HepG2 (cell line): ENCODE measurements around the gene RAB11FIP5. TPM values are rescaled to one million over a fixed set of nuclear protein-coding genes. Genes with fewer than 3 reads are reported as not detected.

Experiments
- BCL3 ChIP-seq: sonication (generic); formaldehyde crosslinking; IDR thresholded peaks from 2 replicates; pipeline ENCODE4 v1.5.1; 2020; ENCODE audit warnings: mild to moderate bottlenecking, missing genetic modification reagents, moderate library complexity
- CREB1 ChIP-seq, 2 experiments: fragments of 450-650 bp in 1 of 2; IDR thresholded peaks; 2 replicates each; pipeline ENCODE4 v1.6.1; 2016 to 2017; ENCODE audit warnings: control low read depth in 1 of 2, mild to moderate bottlenecking in 1 of 2, missing compliant biosample characterization in 1 of 2, missing genetic modification characterization in 1 of 2
- ELF3 ChIP-seq: IDR thresholded peaks from 2 replicates; pipeline ENCODE4 v1.6.1; 2016; ENCODE audit warnings: missing genetic modification reagents, missing compliant biosample characterization
- GABPB1 ChIP-seq: IDR thresholded peaks from 2 replicates; pipeline ENCODE4 v1.6.1; 2016; ENCODE audit warnings: mild to moderate bottlenecking, missing genetic modification reagents, moderate library complexity, missing compliant biosample characterization
- GTF2F1 ChIP-seq: fragments of 150-350 bp; IDR thresholded peaks from 2 replicates; pipeline ENCODE4 v1.6.1; 2014; ENCODE audit warnings: low read length
- KAT2B ChIP-seq: fragments of 150-350 bp; IDR thresholded peaks from 2 replicates; pipeline ENCODE4 v1.6.1; 2014; ENCODE audit warnings: low read depth, low read length, borderline replicate concordance
- KLF9 ChIP-seq: IDR thresholded peaks from 2 replicates; pipeline ENCODE4 v1.6.1; 2016; ENCODE audit warnings: low read depth
- MAF1 ChIP-seq: sonication (generic); formaldehyde crosslinking; IDR thresholded peaks from 2 replicates; pipeline ENCODE4 v1.5.0; 2020; ENCODE audit warnings: missing genetic modification reagents, borderline replicate concordance
- MBNL3 ChIP-seq: fragments of 250-450 bp; sonication (Bioruptor Pico); conservative IDR thresholded peaks from 2 replicates; pipeline ENCODE4 v1.8.0; 2022; ENCODE audit warnings: mild to moderate bottlenecking, inconsistent platforms
- MED13 ChIP-seq: sonication (generic); formaldehyde crosslinking; IDR thresholded peaks from 2 replicates; pipeline ENCODE4 v1.5.0; 2020; ENCODE audit warnings: missing genetic modification reagents
- MXI1 ChIP-seq: IDR thresholded peaks from 3 replicates; pipeline ENCODE4 v1.6.1; 2012; ENCODE audit warnings: low read depth, low read length, inconsistent platforms, borderline replicate concordance
- NCOR1 ChIP-seq: fragments of 200-600 bp; sonication (generic); IDR thresholded peaks from 2 replicates; pipeline ENCODE4 v1.7.0; 2017; ENCODE audit warnings: antibody characterized with exemption, low read length, borderline replicate concordance
- PCBP2 ChIP-seq: fragments of 200-400 bp; formaldehyde crosslinking; optimal IDR thresholded peaks from 2 replicates; pipeline ENCODE3; 2018; ENCODE audit warnings: low read length, low read depth; ENCODE audit not compliant: poor library complexity, severe bottlenecking
- POLR2AphosphoS5 ChIP-seq: IDR thresholded peaks from 2 replicates; pipeline ENCODE4 v1.6.1; 2012; ENCODE audit warnings: low read depth, low read length
- RFX5 ChIP-seq: IDR thresholded peaks from 2 replicates; pipeline ENCODE4 v1.6.1; 2011; ENCODE audit warnings: low read depth, low read length, improper control_type of control experiment
- TERF1 ChIP-seq: sonication (generic); formaldehyde crosslinking; IDR thresholded peaks from 2 replicates; pipeline ENCODE4 v1.8.0; 2022; ENCODE audit warnings: mild to moderate bottlenecking, missing genetic modification reagents, moderate library complexity
- ZMYM4 ChIP-seq: sonication (generic); formaldehyde crosslinking; IDR thresholded peaks from 2 replicates; pipeline ENCODE4 v1.8.1; 2023; ENCODE audit warnings: mild to moderate bottlenecking, missing genetic modification reagents
- ZNF234 ChIP-seq: sonication (generic); formaldehyde crosslinking; conservative IDR thresholded peaks from 2 replicates; pipeline ENCODE4 v1.5.1; 2020; ENCODE audit warnings: mild to moderate bottlenecking, missing genetic modification reagents
- ZNF33A ChIP-seq: sonication (generic); formaldehyde crosslinking; IDR thresholded peaks from 2 replicates; pipeline ENCODE4 v1.5.1; 2020; ENCODE audit warnings: missing genetic modification reagents, mild to moderate bottlenecking, moderate library complexity, borderline replicate concordance
- ZNF547 ChIP-seq: sonication (generic); formaldehyde crosslinking; IDR thresholded peaks from 2 replicates; pipeline ENCODE4 v1.5.1; 2020; ENCODE audit warnings: mild to moderate bottlenecking, missing genetic modification reagents
- ZNF879 ChIP-seq: sonication (generic); formaldehyde crosslinking; IDR thresholded peaks from 2 replicates; pipeline ENCODE4 v1.8.1; 2023; ENCODE audit warnings: missing genetic modification reagents
- polyA plus RNA-seq, 8 experiments: library from polyadenylated mRNA; depleted of rRNA in 3 of 8; stranded (reverse) in 7 of 8; unstranded in 1 of 8; fragments of >200 nt; fragmentation: Illumina TruSeq in 4 of 8; extraction: Trizol in 4 of 8; gene quantifications; 2 replicates each; pipeline versions ENCODE4 v1.2.1 to v1.2.3, GENCODE V29; 2011 to 2016; ENCODE audit warnings: low read depth in 4 of 8, missing spikeins in 1 of 8, mixed read lengths in 1 of 8; ENCODE audit not compliant: insufficient read depth in 1 of 8
- total RNA-seq, 5 experiments: library from RNA; depleted of rRNA; stranded (reverse); fragments of >200 nt; fragmentation: Illumina TruSeq; extraction: Trizol; gene quantifications; 2 replicates each; pipeline ENCODE4 v1.2.3, GENCODE V29; 2016; ENCODE audit warnings: low read depth in 1 of 5
- TF ChIP-seq, protein P1 (sequence below): sonication (generic); formaldehyde crosslinking; conservative IDR thresholded peaks from 2 replicates; pipeline ENCODE4 v1.4.0; 2020; ENCODE audit warnings: missing genetic modification reagents
- TF ChIP-seq, protein P2 (sequence below): sonication (generic); formaldehyde crosslinking; IDR thresholded peaks from 2 replicates; pipeline ENCODE4 v1.5.0; 2020; ENCODE audit warnings: missing genetic modification reagents
- TF ChIP-seq, protein P3 (sequence below): sonication (generic); formaldehyde crosslinking; IDR thresholded peaks from 2 replicates; pipeline ENCODE4 v1.5.1; 2020; ENCODE audit warnings: mild to moderate bottlenecking, missing genetic modification reagents, borderline replicate concordance

RAB11FIP5 gene
- total and polyA plus RNA-seq, 2 of the 13 experiments (the other 11 are each of a cell fraction or from before 2014, with no cell fraction given): 9.4 to 22.9 TPM

- TF ChIP-seq, protein P1, sequence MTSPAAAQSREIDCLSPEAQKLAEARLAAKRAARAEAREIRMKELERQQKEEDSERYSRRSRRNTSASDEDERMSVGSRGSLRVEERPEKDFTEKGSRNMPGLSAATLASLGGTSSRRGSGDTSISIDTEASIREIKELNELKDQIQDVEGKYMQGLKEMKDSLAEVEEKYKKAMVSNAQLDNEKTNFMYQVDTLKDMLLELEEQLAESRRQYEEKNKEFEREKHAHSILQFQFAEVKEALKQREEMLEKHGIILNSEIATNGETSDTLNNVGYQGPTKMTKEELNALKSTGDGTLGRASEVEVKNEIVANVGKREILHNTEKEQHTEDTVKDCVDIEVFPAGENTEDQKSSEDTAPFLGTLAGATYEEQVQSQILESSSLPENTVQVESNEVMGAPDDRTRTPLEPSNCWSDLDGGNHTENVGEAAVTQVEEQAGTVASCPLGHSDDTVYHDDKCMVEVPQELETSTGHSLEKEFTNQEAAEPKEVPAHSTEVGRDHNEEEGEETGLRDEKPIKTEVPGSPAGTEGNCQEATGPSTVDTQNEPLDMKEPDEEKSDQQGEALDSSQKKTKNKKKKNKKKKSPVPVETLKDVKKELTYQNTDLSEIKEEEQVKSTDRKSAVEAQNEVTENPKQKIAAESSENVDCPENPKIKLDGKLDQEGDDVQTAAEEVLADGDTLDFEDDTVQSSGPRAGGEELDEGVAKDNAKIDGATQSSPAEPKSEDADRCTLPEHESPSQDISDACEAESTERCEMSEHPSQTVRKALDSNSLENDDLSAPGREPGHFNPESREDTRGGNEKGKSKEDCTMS (CRISPR knock-in tag): no peak
- TF ChIP-seq GTF2F1: no peak
- TF ChIP-seq, protein P2, sequence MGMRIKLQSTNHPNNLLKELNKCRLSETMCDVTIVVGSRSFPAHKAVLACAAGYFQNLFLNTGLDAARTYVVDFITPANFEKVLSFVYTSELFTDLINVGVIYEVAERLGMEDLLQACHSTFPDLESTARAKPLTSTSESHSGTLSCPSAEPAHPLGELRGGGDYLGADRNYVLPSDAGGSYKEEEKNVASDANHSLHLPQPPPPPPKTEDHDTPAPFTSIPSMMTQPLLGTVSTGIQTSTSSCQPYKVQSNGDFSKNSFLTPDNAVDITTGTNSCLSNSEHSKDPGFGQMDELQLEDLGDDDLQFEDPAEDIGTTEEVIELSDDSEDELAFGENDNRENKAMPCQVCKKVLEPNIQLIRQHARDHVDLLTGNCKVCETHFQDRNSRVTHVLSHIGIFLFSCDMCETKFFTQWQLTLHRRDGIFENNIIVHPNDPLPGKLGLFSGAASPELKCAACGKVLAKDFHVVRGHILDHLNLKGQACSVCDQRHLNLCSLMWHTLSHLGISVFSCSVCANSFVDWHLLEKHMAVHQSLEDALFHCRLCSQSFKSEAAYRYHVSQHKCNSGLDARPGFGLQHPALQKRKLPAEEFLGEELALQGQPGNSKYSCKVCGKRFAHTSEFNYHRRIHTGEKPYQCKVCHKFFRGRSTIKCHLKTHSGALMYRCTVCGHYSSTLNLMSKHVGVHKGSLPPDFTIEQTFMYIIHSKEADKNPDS (CRISPR knock-in tag): no peak
- no peak for TF ChIP-seq NCOR1
- no peak for TF ChIP-seq KAT2B
- no peak for TF ChIP-seq ZNF234 (CRISPR knock-in tag)
- TF ChIP-seq RFX5: no peak; the same call in 1 of the 2 replicates
- no peak for TF ChIP-seq MBNL3
- TF ChIP-seq CREB1 (IDR thresholded peaks at IDR 0.05): no peak
- no peak for TF ChIP-seq CREB1 (CRISPR knock-in tag; IDR thresholded peaks at IDR 0.05)
- TF ChIP-seq GABPB1 (CRISPR knock-in tag): no peak
- TF ChIP-seq BCL3 (CRISPR knock-in tag): peak; percentile 75; the same call in 1 of the 2 replicates
- no peak for TF ChIP-seq TERF1
- TF ChIP-seq MAF1: no peak
- peak; percentile 47; the same call in 1 of the 3 replicates for TF ChIP-seq MXI1
- peak; percentile 82; the same call in 1 of the 2 replicates for TF ChIP-seq ZNF547 (CRISPR knock-in tag)
- no peak for TF ChIP-seq KLF9 (CRISPR knock-in tag)
- TF ChIP-seq POLR2AphosphoS5: no peak
- no peak for TF ChIP-seq PCBP2
- no peak for TF ChIP-seq ZNF33A
- TF ChIP-seq ZMYM4 (CRISPR knock-in tag): no peak
- TF ChIP-seq, protein P3, sequence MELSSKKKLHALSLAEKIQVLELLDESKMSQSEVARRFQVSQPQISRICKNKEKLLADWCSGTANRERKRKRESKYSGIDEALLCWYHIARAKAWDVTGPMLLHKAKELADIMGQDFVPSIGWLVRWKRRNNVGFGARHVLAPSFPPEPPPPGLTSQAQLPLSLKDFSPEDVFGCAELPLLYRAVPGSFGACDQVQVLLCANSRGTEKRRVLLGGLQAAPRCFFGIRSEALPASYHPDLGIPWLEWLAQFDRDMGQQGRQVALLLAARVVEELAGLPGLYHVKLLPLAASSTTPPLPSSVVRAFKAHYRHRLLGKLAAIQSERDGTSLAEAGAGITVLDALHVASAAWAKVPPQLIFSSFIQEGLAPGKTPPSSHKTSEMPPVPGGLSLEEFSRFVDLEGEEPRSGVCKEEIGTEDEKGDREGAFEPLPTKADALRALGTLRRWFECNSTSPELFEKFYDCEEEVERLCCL (CRISPR knock-in tag): no peak
- no peak for TF ChIP-seq MED13
- no peak for TF ChIP-seq ZNF879 (CRISPR knock-in tag)
- no peak for TF ChIP-seq ELF3 (CRISPR knock-in tag)
Observed at GRCh38 chr2:73085691-73086090, 27.1 kb downstream of the RAB11FIP5 start (continued).
